HEK293 (cell line): ENCODE results near the gene DCUN1D2.

Source experiments
- CTCF ChIA-PET: fragments of 350-600 bp; formaldehyde crosslinking; extraction: SDS; loops from one replicate; lab custom pipeline; 2021; ENCODE audit warnings: antibody characterized with exemption; lab: Yijun Ruan, JAX
- POLR2A ChIA-PET: fragments of 300-600 bp; formaldehyde crosslinking; extraction: SDS; loops from one replicate; lab custom pipeline; 2020; ENCODE audit warnings: antibody characterized with exemption, inconsistent platforms; lab: Yijun Ruan, JAX
- H3K27ac ChIP-seq: fragments of 200-500 bp; sonication (Bioruptor generic); 2 replicates; pipeline ENCODE4 v1.5.1; 2014; ENCODE audit warnings: low read depth, low read length, control low read depth, inconsistent platforms; ENCODE audit errors: extremely low read depth
- H3K36me3 ChIP-seq, 2 experiments: fragments of 200-500 bp in 1 of 2; sonication (Bioruptor generic) in 1 of 2; 1 replicate in 1 of 2; 2 replicates in 1 of 2; pipeline ENCODE4 v1.5.1; 2014 to 2017; ENCODE audit warnings: inconsistent platforms in 2 of 2, low read length in 2 of 2; ENCODE audit not compliant: control insufficient read depth in 2 of 2, insufficient read depth in 1 of 2
- H3K4me1 ChIP-seq: fragments of 200-500 bp; sonication (Bioruptor generic); 2 replicates; pipeline ENCODE4 v1.5.1; 2014; ENCODE audit warnings: mild to moderate bottlenecking, low read length, inconsistent platforms; ENCODE audit not compliant: control insufficient read depth, insufficient read depth
- H3K4me3 ChIP-seq: 2 replicates; pipeline ENCODE4 v1.5.1; 2011; ENCODE audit warnings: low read depth, mild to moderate bottlenecking, control low read depth, low read length, moderate library complexity
- H3K9me3 ChIP-seq: fragments of 200-500 bp; sonication (Bioruptor generic); 2 replicates; pipeline ENCODE4 v1.5.1; 2014; ENCODE audit warnings: low read depth, low read length, inconsistent platforms; ENCODE audit not compliant: control insufficient read depth, insufficient read depth
- AEBP2 ChIP-seq: fragments of 450-650 bp; formaldehyde crosslinking; IDR thresholded peaks from 2 replicates; pipeline ENCODE4 v1.5.1; 2016; ENCODE audit warnings: missing biosample characterization, missing genetic modification characterization, borderline replicate concordance
- FEZF1 ChIP-seq: fragments of 450-650 bp; formaldehyde crosslinking; IDR thresholded peaks from 2 replicates; pipeline ENCODE4 v1.5.1; 2016; ENCODE audit warnings: missing biosample characterization, missing genetic modification characterization
- GLI2 ChIP-seq: fragments of 450-650 bp; formaldehyde crosslinking; IDR thresholded peaks from 2 replicates; pipeline ENCODE4; 2017; ENCODE audit warnings: missing biosample characterization, missing genetic modification characterization, low read depth, borderline replicate concordance
- GLIS2 ChIP-seq: fragments of 450-650 bp; formaldehyde crosslinking; IDR thresholded peaks from 2 replicates; pipeline ENCODE4 v1.5.1; 2016; ENCODE audit warnings: missing biosample characterization, missing genetic modification characterization
- IKZF3 ChIP-seq: fragments of 450-650 bp; IDR thresholded peaks from 2 replicates; pipeline ENCODE4 v1.5.0; 2018; ENCODE audit warnings: missing biosample characterization, mild to moderate bottlenecking, missing genetic modification characterization, moderate library complexity
- KLF8 ChIP-seq: fragments of 450-650 bp; formaldehyde crosslinking; IDR thresholded peaks from 2 replicates; pipeline ENCODE4 v1.5.1; 2016; ENCODE audit warnings: missing biosample characterization, missing genetic modification characterization
- TCF7L2 ChIP-seq: IDR thresholded peaks from 2 replicates; pipeline ENCODE4 v1.6.1; 2011; ENCODE audit warnings: low read depth, mild to moderate bottlenecking, inconsistent platforms, low read length, moderate library complexity, borderline replicate concordance
- YY2 ChIP-seq: fragments of 450-650 bp; formaldehyde crosslinking; IDR thresholded peaks from 2 replicates; pipeline ENCODE4 v1.5.1; 2016; ENCODE audit warnings: missing biosample characterization, missing genetic modification characterization
- ZBTB17 ChIP-seq: fragments of 450-650 bp; formaldehyde crosslinking; IDR thresholded peaks from 2 replicates; pipeline ENCODE4 v1.5.1; 2016; ENCODE audit warnings: missing biosample characterization, missing genetic modification characterization
- ZBTB48 ChIP-seq: fragments of 450-650 bp; formaldehyde crosslinking; IDR thresholded peaks from 2 replicates; pipeline ENCODE4 v1.5.1; 2016; ENCODE audit warnings: missing biosample characterization, missing genetic modification characterization
- ZNF114 ChIP-seq: fragments of 450-650 bp; formaldehyde crosslinking; IDR thresholded peaks from 2 replicates; pipeline ENCODE4 v1.5.0; 2017; ENCODE audit warnings: missing biosample characterization, missing genetic modification characterization
- ZNF146 ChIP-seq: fragments of 450-650 bp; formaldehyde crosslinking; IDR thresholded peaks from 2 replicates; pipeline ENCODE4 v1.5.1; 2016; ENCODE audit warnings: missing biosample characterization, missing genetic modification characterization
- ZNF211 ChIP-seq: fragments of 450-650 bp; formaldehyde crosslinking; IDR thresholded peaks from 2 replicates; pipeline ENCODE4 v1.5.1; 2016; ENCODE audit warnings: low read depth, missing biosample characterization, missing genetic modification characterization
- ZNF223 ChIP-seq: fragments of 450-650 bp; formaldehyde crosslinking; IDR thresholded peaks from 2 replicates; pipeline ENCODE4 v1.5.1; 2016; ENCODE audit warnings: missing biosample characterization, missing genetic modification characterization
- ZNF416 ChIP-seq: fragments of 450-650 bp; formaldehyde crosslinking; IDR thresholded peaks from 2 replicates; pipeline ENCODE4 v1.5.1; 2016; ENCODE audit warnings: missing biosample characterization, missing genetic modification characterization
- ZNF48 ChIP-seq: fragments of 450-650 bp; formaldehyde crosslinking; IDR thresholded peaks from 2 replicates; pipeline ENCODE4 v1.5.1; 2016; ENCODE audit warnings: missing biosample characterization, missing genetic modification characterization
- ZNF518A ChIP-seq: fragments of 450-650 bp; formaldehyde crosslinking; conservative IDR thresholded peaks from 2 replicates; pipeline ENCODE4 v1.5.1; 2016; ENCODE audit warnings: low read depth, missing biosample characterization, missing genetic modification characterization
- ZNF549 ChIP-seq: fragments of 450-650 bp; IDR thresholded peaks from 2 replicates; pipeline ENCODE4 v1.5.1; 2018; ENCODE audit warnings: missing biosample characterization, missing genetic modification characterization, mild to moderate bottlenecking, inconsistent platforms, moderate library complexity
- ZNF645 ChIP-seq: fragments of 450-650 bp; formaldehyde crosslinking; IDR thresholded peaks from 2 replicates; pipeline ENCODE4; 2016; ENCODE audit warnings: missing biosample characterization, missing genetic modification characterization
- ZNF76 ChIP-seq: fragments of 450-650 bp; formaldehyde crosslinking; IDR thresholded peaks from 2 replicates; pipeline ENCODE4; 2016; ENCODE audit warnings: low read depth, missing biosample characterization, missing genetic modification characterization, borderline replicate concordance
- ZSCAN18 ChIP-seq: fragments of 450-650 bp; formaldehyde crosslinking; IDR thresholded peaks from 2 replicates; pipeline ENCODE4 v1.5.1; 2016; ENCODE audit warnings: missing biosample characterization, missing genetic modification characterization
- ZSCAN23 ChIP-seq: fragments of 450-650 bp; formaldehyde crosslinking; IDR thresholded peaks from 2 replicates; pipeline ENCODE4 v1.5.1; 2016; ENCODE audit warnings: missing biosample characterization, missing genetic modification characterization
- ZSCAN4 ChIP-seq: fragments of 450-650 bp; formaldehyde crosslinking; IDR thresholded peaks from 2 replicates; pipeline ENCODE4 v1.5.1; 2017; ENCODE audit warnings: missing biosample characterization, missing genetic modification characterization

Gene DCUN1D2

GRCh38 chr13:113442985-113443362 is 47.5 kb downstream of the DCUN1D2 start:
- H3K4me3 ChIP-seq: no peak overlapping the region
- CTCF ChIA-PET: interaction anchor here (0.6 kb wide), 1 partner anchor 17 kb away, joined by 3 read pairs; no protein-coding TSS in a partner anchor
- no peak overlapping the region for H3K27ac ChIP-seq
- H3K36me3 ChIP-seq: peaks cover 0 to 28% of the 10 kb centered on the region in 2 experiments; a peak in 2 of 3 replicates
- POLR2A ChIA-PET: interaction anchor here (0.6 kb wide), 1 partner anchor 223 kb away, joined by 4 read pairs; no protein-coding TSS in a partner anchor
- TF ChIP-seq FEZF1 (tag by site-specific recombination) (no peak), ZSCAN18 (tag by site-specific recombination) (no peak), ZNF223 (tag by site-specific recombination) (no peak), ZSCAN4 (tag by site-specific recombination) (no peak), GLI2 (tag by site-specific recombination) (no peak), TCF7L2 (no peak), IKZF3 (tag by site-specific recombination) (no peak), ZNF645 (no peak), ZNF549 (tag by site-specific recombination) (no peak)
- TF ChIP-seq, all 188 proteins: peak for 0
- Histone ChIP-seq H3K4me1 (no peaks in the 10 kb centered on the region), H3K9me3 (no peaks in the 10 kb centered on the region)

- Histone ChIP-seq H3K36me3 (peaks cover 0 to 25% of the 10 kb centered on the region in 2 experiments; a peak in 2 of 3 replicates), H3K27ac (no peak overlapping the region), H3K4me1 (no peaks in the 10 kb centered on the region), H3K4me3 (no peak overlapping the region), H3K9me3 (no peaks in the 10 kb centered on the region)
- TF ChIP-seq ZNF76 (tag by site-specific recombination) (no peak), KLF8 (tag by site-specific recombination) (no peak), ZBTB48 (no peak), ZNF114 (tag by site-specific recombination) (no peak), AEBP2 (tag by site-specific recombination) (no peak), ZNF416 (tag by site-specific recombination) (no peak), ZNF146 (tag by site-specific recombination) (no peak), ZNF211 (no peak), GLIS2 (tag by site-specific recombination) (no peak), YY2 (no peak), ZSCAN23 (no peak), ZNF518A (tag by site-specific recombination) (no peak), ZNF48 (tag by site-specific recombination) (no peak), ZBTB17 (tag by site-specific recombination) (no peak)
- ChIA-PET CTCF (interaction anchor here (0.6 kb wide), 1 partner anchor 17 kb away, joined by 3 read pairs; no protein-coding TSS in a partner anchor), POLR2A (interaction anchor here (0.6 kb wide), 1 partner anchor 224 kb away, joined by 4 read pairs; no protein-coding TSS in a partner anchor)
Measured at GRCh38 chr13:113442354-113442984, 48.0 kb downstream of the DCUN1D2 start.
